Rectal smooth muscle tissue (tissue), 1 donor: ENCODE data around the gene EPPIN.

Experiments used
- H3K27ac ChIP-seq: one replicate; pipeline ENCODE4 v1.7.0; 2013; ENCODE audit warnings: low read depth, low read length, inconsistent platforms
- H3K27me3 ChIP-seq: one replicate; pipeline ENCODE4 v1.7.0; 2013; ENCODE audit warnings: low read length; ENCODE audit not compliant: control insufficient read depth, insufficient read depth
- H3K36me3 ChIP-seq: one replicate; pipeline ENCODE4 v1.7.0; 2013; ENCODE audit warnings: low read length; ENCODE audit not compliant: control insufficient read depth, insufficient read depth
- H3K4me1 ChIP-seq: one replicate; pipeline ENCODE4 v1.7.0; 2013; ENCODE audit warnings: low read length; ENCODE audit not compliant: control insufficient read depth, insufficient read depth
- H3K4me3 ChIP-seq: one replicate; pipeline ENCODE4 v1.7.0; 2013; ENCODE audit warnings: low read length
- H3K9ac ChIP-seq: one replicate; pipeline ENCODE4 v1.7.0; 2013; ENCODE audit warnings: low read length

The EPPIN gene

DNA sequence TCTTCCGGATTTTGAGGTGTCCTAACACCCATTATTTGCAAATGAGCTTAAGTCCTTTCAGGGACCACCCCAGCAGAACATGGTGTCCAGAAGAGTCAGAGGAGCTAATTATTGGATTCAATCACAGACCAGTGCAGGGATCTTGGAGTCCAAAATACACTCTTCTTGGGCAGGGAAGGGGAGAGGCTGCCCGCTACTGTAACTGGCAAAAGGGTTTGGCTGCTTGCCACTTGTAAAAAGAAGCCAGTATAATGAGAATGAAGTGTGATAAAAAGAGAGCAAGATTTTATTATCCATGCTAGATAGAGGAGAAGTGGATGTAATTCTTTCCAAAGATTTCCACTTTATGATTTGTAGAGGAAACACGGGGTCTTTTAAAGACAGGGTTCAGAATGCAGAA lies 51.0 kb downstream of the EPPIN start:
- no peak overlapping the region for H3K4me3 ChIP-seq
- H3K27me3 ChIP-seq, result no peaks in the 10 kb centered on the region
- no peaks in the 10 kb centered on the region for H3K4me1 ChIP-seq
- H3K9ac ChIP-seq, result no peak overlapping the region
- H3K27ac ChIP-seq, result no peak overlapping the region
- no peaks in the 10 kb centered on the region for H3K36me3 ChIP-seq

GRCh38 chr20:45495501-45495941 lies 51.7 kb downstream of the EPPIN start:
- Histone ChIP-seq H3K4me1 (no peaks in the 10 kb centered on the region), H3K9ac (no peak overlapping the region), H3K4me3 (no peak overlapping the region), H3K36me3 (no peaks in the 10 kb centered on the region), H3K27ac (no peak overlapping the region), H3K27me3 (no peaks in the 10 kb centered on the region)
